Upper lobe of left lung (tissue), 6 donors: ENCODE results near the gene TENT5C. TPM values are rescaled to one million over a fixed set of nuclear protein-coding genes. Genes with fewer than 3 reads are reported as not detected.

Experiments
- ATAC-seq, 2 donors: fragments of 200-7000 bp; cut with Tn5 transposase; one replicate each; pipeline ENCODE4 v1.9.1; 2022; ENCODE audit warnings: mild to moderate bottlenecking in 2 of 2, moderate library complexity in 2 of 2; ENCODE audit not compliant: low FRiP score in 2 of 2
- DNase-seq, 2 donors: peaks; one replicate each; pipeline ENCODE4 v3.0.0-alpha.2; 2019 to 2020
- H3K27ac ChIP-seq, 4 donors: fragments of 200-600 bp; sonication (generic); one replicate each; pipeline ENCODE4 v1.5.1; 2016 to 2019
- H3K27me3 ChIP-seq, 4 donors: fragments of 200-600 bp; sonication (generic); one replicate each; pipeline ENCODE4 v1.5.1; 2017 to 2019
- H3K36me3 ChIP-seq, 4 donors: fragments of 200-600 bp; sonication (generic); one replicate each; pipeline ENCODE4 v1.5.1; 2016 to 2019
- H3K4me1 ChIP-seq, 4 donors: fragments of 200-600 bp; sonication (generic); one replicate each; pipeline ENCODE4 v1.5.1; 2018 to 2019
- H3K4me3 ChIP-seq, 4 donors: fragments of 200-600 bp; sonication (generic); one replicate each; pipeline ENCODE4 v1.5.1; 2017 to 2019; ENCODE audit warnings: mild to moderate bottlenecking in 2 of 4, moderate library complexity in 1 of 4
- H3K9me3 ChIP-seq, 4 donors: fragments of 200-600 bp; sonication (generic); one replicate each; pipeline ENCODE4 v1.5.1; 2018 to 2019
- CTCF ChIP-seq, 6 experiments: fragments of 450-650 bp in 4 of 6; fragments of 200-600 bp in 2 of 6; sonication (generic) in 2 of 6; IDR thresholded peaks; one replicate each; pipeline ENCODE4 v1.5.1; 2016 to 2019; ENCODE audit warnings: antibody characterized with exemption in 6 of 6
- EP300 ChIP-seq, 4 donors: sonication (generic); formaldehyde crosslinking; IDR thresholded peaks; one replicate each; pipeline ENCODE4 v1.5.1; 2017; ENCODE audit warnings: antibody characterized with exemption in 4 of 4, control low read depth in 2 of 4
- POLR2A ChIP-seq, 4 donors: fragments of 450-650 bp; IDR thresholded peaks; one replicate each; pipeline ENCODE4 v1.5.1; 2016 to 2017; ENCODE audit warnings: antibody characterized with exemption in 4 of 4, mild to moderate bottlenecking in 2 of 4
- POLR2AphosphoS5 ChIP-seq, 2 donors: sonication (generic); formaldehyde crosslinking; IDR thresholded peaks; one replicate each; pipeline ENCODE4 v1.5.1; 2017; ENCODE audit warnings: antibody characterized with exemption in 2 of 2
- WGBS, 2 donors: methylation state at CpG; one replicate each; pipeline ENCODE4 v1.1.5; 2017 to 2018; 5-methylcytosine and 5-hydroxymethylcytosine counted together
- total RNA-seq, 6 donors: library from RNA; depleted of rRNA in 4 of 6; stranded (reverse); fragments of >200 nt in 4 of 6; gene quantifications; one replicate each; pipeline versions ENCODE4 v1.1.0 to v1.2.1, GENCODE V29; 2016 to 2021
- donor health status: DM: no; HTN: no; CAD: no; lungs with moderate emphysema.
- donor health status: DM: no; HTN: yes; CAD: no; lungs with severe emphysema.

Gene TENT5C
- total RNA-seq, 6 donors from 2014 or later = 8.1 to 37.8 (median 18.4) TPM

GRCh38 chr1:117584181-117584580, 21.7 kb upstream of the TENT5C start:
- Histone ChIP-seq H3K36me3 (no peaks in the 10 kb centered on the region), H3K27me3 (no peaks in the 10 kb centered on the region), H3K27ac (no peak overlapping the region), H3K4me3 (no peak overlapping the region), H3K9me3 (no peaks in the 10 kb centered on the region), H3K4me1 (no peaks in the 10 kb centered on the region)
- no peak for ATAC-seq
- DNase-seq = no peak
- TF ChIP-seq EP300 (IDR thresholded peaks at IDR 0.05) (no peak), CTCF (IDR thresholded peaks at IDR 0.05) (no peak), POLR2A (IDR thresholded peaks at IDR 0.05) (no peak), POLR2AphosphoS5 (IDR thresholded peaks at IDR 0.05) (no peak)
- WGBS, 2 donors = 90 to 95% methylated on average over 6 of the region's 6 CpGs

GRCh38 chr1:117585086-117585485, 20.8 kb upstream of the TENT5C start:
- Histone ChIP-seq H3K27me3 (no peaks in the 10 kb centered on the region), H3K4me1 (peaks cover 0 to 5% (median 4%) of the 10 kb centered on the region in 4 donors), H3K36me3 (no peaks in the 10 kb centered on the region), H3K9me3 (no peaks in the 10 kb centered on the region), H3K27ac (no peak overlapping the region), H3K4me3 (no peak overlapping the region)
- no peak for DNase-seq
- TF ChIP-seq CTCF (IDR thresholded peaks at IDR 0.05) = no peak
- no peak for TF ChIP-seq POLR2A (IDR thresholded peaks at IDR 0.05)
- TF ChIP-seq POLR2AphosphoS5 (IDR thresholded peaks at IDR 0.05) = no peak
- no peak for TF ChIP-seq EP300 (IDR thresholded peaks at IDR 0.05)
- 90 to 95% methylated on average over 8 of the region's 8 CpGs for WGBS, 2 donors
- ATAC-seq = no peak

DNA sequence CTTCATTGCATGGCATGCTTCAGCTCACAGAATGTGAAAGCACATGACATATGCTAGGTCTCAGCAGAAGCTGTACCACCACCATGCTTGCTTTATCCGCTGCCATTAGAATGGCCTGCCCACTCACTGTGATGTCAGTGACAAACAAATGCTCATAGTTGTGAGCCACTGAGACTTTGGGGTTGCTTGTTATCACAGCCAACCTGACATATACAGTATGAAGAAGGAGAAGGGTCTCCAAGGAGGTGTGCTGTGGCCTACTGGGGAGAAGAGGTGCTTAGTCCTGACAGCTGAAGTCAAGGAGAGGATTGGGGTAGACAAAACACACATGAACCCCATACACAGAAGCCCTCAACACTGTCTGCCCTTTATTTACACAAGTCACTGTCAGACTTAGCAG, 19.5 kb upstream of the TENT5C start:
- Histone ChIP-seq H3K4me3 (no peak overlapping the region), H3K27me3 (no peaks in the 10 kb centered on the region), H3K9me3 (no peaks in the 10 kb centered on the region), H3K4me1 (peaks cover 0 to 16% (median 15%) of the 10 kb centered on the region in 4 donors), H3K36me3 (no peaks in the 10 kb centered on the region), H3K27ac (no peak overlapping the region)
- ATAC-seq (no peak), DNase-seq (no peak)
- WGBS, 2 donors = 100% methylated on average over 1 of the region's 1 CpG
- TF ChIP-seq EP300 (IDR thresholded peaks at IDR 0.05) (no peak), CTCF (IDR thresholded peaks at IDR 0.05) (no peak), POLR2A (IDR thresholded peaks at IDR 0.05) (no peak), POLR2AphosphoS5 (IDR thresholded peaks at IDR 0.05) (no peak)

- DNase-seq = no peak
- Histone ChIP-seq H3K4me1 (peaks cover 0 to 20% (median 18%) of the 10 kb centered on the region in 4 donors), H3K27me3 (no peaks in the 10 kb centered on the region), H3K9me3 (no peaks in the 10 kb centered on the region), H3K27ac (no peak overlapping the region), H3K36me3 (no peaks in the 10 kb centered on the region), H3K4me3 (no peak overlapping the region)
- no peak for ATAC-seq
- TF ChIP-seq CTCF (IDR thresholded peaks at IDR 0.05) (no peak), EP300 (IDR thresholded peaks at IDR 0.05) (no peak), POLR2AphosphoS5 (IDR thresholded peaks at IDR 0.05) (no peak), POLR2A (IDR thresholded peaks at IDR 0.05) (no peak)
- WGBS, 2 donors = 75 to 78% methylated on average over 12 to 13 of the region's 13 CpGs
Observed at GRCh38 chr1:117586747-117587498, 18.9 kb upstream of the TENT5C start.
